Stimulated activated CD4-positive, alpha-beta T cell treated with anti-CD3 and anti-CD28 coated beads, Interleukin-12 subunit alpha, Interleukin-12 subunit beta, amount 100 ng/mL, for 48 hours (primary cell): Measurements from ENCODE around the gene COL23A1.
"Not testable (repeated sequence)": the region's sequence is repeated elsewhere in the genome, so short reads cannot be mapped to it uniquely, and the experiment has no call there.

Experiments
- DNase-seq, 3 donors: peaks; one replicate each; pipeline ENCODE4 v3.0.0-alpha.2; 2020; ENCODE audit warnings: low read depth in 2 of 3, low spot score in 1 of 3

The COL23A1 gene

GRCh38 chr5:178249191-178249989 lies 340.8 kb downstream of the COL23A1 start:
- DNase-seq: no peak

- DNase-seq: no peak
Observed at GRCh38 chr5:178248750-178249149, 341.4 kb downstream of the COL23A1 start.

GRCh38 chr5:178247481-178248456 lies 342.4 kb downstream of the COL23A1 start:
- DNase-seq: no peak

GRCh38 chr5:178246624-178247279 lies 343.4 kb downstream of the COL23A1 start:
- no peak for DNase-seq

- no peak for DNase-seq
Observed at GRCh38 chr5:178245389-178245788, 344.8 kb downstream of the COL23A1 start.

GRCh38 chr5:178244576-178244975 lies 345.6 kb downstream of the COL23A1 start:
- DNase-seq: no peak

GRCh38 chr5:178242416-178242815 lies 347.8 kb downstream of the COL23A1 start:
- DNase-seq: no peak

- DNase-seq: no peak
Observed at GRCh38 chr5:178241688-178242231, 348.4 kb downstream of the COL23A1 start.

- no peak for DNase-seq
Observed at GRCh38 chr5:178241231-178241663, 348.9 kb downstream of the COL23A1 start.

GRCh38 chr5:178240766-178241165 lies 349.4 kb downstream of the COL23A1 start:
- no peak for DNase-seq

- DNase-seq: no peak
Observed at GRCh38 chr5:178240341-178240741, 349.9 kb downstream of the COL23A1 start.

- DNase-seq: not testable (repeated sequence)
Observed at GRCh38 chr5:178239626-178240301, 350.4 kb downstream of the COL23A1 start.

GRCh38 chr5:178238711-178239592 lies 351.2 kb downstream of the COL23A1 start:
- no peak for DNase-seq

- DNase-seq: no peak
Observed at GRCh38 chr5:178238313-178238635, 351.9 kb downstream of the COL23A1 start.

GRCh38 chr5:178237431-178238312 lies 352.5 kb downstream of the COL23A1 start:
- DNase-seq: no peak

GRCh38 chr5:178236679-178237078 lies 353.5 kb downstream of the COL23A1 start:
- no peak for DNase-seq

- no peak for DNase-seq
Observed at GRCh38 chr5:178236126-178236525, 354.1 kb downstream of the COL23A1 start.

- DNase-seq: no peak
Observed at GRCh38 chr5:178235588-178235974, 354.6 kb downstream of the COL23A1 start.
